NCI-H128 (cell line): Measurements from ENCODE around the gene TRPV2.

Experiments
- DNase-seq: peaks from one replicate; lab custom pipeline; 2025; ENCODE audit not compliant: unreplicated experiment; lab: John Stamatoyannopoulos, UW

TRPV2 gene

DNA sequence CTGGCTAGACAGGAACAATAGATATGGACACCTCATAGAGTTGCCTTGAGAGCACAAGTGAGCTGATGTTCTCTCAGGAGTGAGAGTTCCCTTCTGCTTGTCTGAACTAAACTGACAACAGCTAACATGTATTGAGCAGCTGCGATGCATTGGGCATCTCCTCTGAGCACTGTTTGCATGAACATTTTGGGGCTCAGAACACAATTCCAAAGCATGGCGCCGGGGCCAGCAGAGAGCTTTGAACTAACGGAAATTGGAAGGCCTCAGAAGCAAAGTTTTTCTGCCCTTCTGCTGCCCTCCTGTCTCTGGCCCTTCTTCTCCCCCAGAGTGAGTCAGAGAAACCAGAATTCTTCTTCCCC lies 38.1 kb downstream of the TRPV2 start:
- no peak for DNase-seq

- DNase-seq = no peak
These were observed 40.8 kb downstream of the TRPV2 start for GRCh38 chr17:16455997-16456741.

DNA sequence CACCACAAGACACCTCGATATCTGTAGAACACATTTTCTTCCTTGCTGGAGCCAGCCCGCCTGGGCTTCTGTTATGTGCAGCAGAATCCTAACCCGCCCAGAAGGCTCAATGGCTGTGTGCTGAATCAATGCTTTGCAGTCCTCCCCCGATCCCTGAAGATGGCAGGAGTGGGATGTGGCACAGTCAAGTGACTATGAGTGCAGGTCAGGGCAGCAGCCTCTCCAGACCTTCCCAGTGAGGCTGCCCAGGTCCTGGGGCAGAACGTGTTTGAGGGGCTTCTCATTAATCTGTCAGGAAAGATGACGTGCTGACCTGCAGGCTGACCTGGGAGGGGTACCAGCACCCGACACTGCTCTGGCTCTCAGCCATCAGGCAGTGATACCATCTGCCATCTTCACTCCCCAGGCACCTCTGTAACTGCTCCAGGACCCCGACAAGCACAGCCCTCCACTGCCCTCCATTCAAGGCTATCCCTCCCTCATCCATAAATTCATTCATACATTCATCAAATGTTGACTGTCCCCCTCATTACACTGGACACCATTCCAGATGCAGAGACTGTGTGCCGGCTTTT lies 41.5 kb downstream of the TRPV2 start:
- no peak for DNase-seq

DNA sequence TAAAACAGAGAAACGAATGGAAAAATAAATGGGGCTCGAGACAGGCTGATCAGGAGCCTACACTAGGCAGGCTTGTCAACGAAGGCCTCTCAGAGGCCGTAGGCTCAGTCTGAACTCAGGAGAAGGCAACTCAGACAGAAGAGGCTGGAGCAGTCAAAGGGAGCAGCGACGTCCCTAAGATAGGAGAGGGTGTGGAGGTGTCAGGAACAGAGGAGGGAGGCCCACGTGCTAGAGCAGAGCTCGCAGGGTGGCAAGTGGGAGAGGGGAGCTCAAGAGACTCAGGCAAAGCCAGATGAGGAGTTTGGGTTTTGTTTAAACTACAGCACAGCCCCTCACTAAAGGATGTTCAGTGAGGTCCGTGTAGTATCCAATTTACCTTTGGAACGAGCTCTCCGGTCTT lies 43.9 kb downstream of the TRPV2 start:
- DNase-seq = no peak

DNA sequence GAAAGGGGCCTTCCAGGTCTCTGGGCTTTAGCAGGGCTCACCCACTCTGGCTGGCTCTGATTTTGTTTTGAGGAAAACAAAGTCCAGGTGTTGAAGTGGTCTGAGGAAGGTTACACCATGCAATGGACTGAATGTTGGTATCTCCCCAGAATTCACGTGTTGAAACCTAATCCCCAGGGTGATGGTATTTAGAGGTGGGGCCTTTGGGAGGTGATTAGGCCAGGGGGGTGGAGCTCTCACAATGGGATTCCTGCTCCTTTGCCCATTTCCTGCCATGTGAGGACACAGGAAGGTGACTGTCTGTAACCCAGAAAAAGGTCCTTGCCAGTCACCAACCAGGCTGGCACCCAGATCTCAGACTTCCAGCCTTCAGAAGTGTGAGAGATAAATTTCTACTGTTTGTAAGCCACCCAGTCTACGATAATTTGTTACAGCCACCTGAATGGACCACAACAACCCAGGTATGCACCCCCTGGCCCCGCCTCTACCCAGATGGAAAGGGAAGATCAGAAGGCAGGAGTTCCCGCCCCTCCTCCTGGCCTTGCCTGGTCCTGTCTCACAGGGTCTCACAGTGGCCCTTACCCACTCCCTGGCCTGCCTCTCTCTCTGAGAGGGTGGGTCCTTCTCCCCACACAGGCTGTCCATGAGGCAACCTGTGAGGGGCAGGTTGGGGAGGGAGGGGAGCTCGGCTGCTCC lies 44.6 kb downstream of the TRPV2 start:
- no peak for DNase-seq

DNA sequence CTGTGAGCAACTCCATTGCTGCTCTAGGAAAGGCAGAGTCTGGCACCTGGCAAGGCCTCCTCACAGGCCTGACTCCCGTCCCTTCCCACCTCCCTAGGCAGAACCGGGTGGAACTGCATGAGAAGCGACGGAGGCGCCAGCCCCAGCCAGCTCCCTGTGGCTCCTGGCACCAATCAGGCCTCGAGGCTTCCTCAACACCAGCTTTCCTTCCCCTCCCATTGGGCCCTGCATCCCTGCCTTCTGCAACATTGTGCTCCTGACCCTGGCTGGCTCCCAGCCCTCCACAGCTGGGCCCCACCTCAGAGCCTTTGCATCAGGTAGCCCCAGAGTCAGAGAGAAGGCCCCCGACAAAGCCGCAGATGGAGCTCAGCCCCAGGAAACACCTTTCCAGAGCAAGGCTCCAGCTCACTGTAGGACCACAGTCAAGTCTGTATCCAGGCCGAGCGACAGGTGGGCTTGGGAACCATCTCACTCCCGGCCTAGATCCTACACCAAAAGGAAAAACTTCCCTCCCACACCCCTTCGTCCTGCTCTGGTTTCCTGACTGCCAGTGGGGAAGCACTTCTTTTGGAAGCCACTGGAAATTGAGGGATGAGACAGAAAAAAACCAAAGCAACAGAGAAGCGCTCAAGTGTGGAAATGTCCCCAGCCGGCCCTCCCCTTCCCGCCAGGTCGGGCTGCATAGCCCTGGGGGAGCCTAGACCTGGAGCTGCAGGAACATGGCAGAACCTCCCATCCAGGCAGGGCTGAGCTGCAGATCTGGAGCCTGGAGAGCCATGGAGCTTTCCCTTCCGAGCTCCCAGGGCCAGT lies 45.6 kb downstream of the TRPV2 start:
- no peak for DNase-seq

GRCh38 chr17:16461606-16461866 lies 46.2 kb downstream of the TRPV2 start:
- DNase-seq = no peak

GRCh38 chr17:16462070-16462864 lies 46.9 kb downstream of the TRPV2 start:
- DNase-seq = no peak

- no peak for DNase-seq
These were observed 48.3 kb downstream of the TRPV2 start for GRCh38 chr17:16463358-16464302.

- DNase-seq = no peak
These were observed 49.1 kb downstream of the TRPV2 start for GRCh38 chr17:16464303-16465051.

- no peak for DNase-seq
These were observed 49.6 kb downstream of the TRPV2 start for GRCh38 chr17:16465052-16465312.

GRCh38 chr17:16465861-16466338 lies 50.5 kb downstream of the TRPV2 start:
- no peak for DNase-seq

- no peak for DNase-seq
These were observed 51.0 kb downstream of the TRPV2 start for GRCh38 chr17:16466407-16466806.

DNA sequence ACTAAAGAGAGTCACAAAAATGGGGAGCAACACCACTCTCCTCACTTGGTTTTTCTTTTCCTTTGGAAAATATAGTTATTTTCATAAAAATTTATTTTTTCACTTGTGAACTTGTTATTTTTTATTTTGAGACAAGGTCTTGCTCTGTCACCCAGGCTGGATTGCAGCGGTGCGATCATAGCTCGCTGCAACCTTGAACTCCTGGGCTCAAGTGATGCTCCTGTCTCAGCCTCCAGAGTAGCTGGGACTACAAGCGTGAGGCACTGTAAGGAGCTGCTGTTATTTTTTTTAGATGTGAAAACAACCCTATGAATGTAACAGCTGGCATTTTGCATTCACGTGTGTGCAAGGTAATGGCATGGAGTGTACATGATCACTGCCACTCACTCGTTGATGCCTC lies 51.7 kb downstream of the TRPV2 start:
- no peak for DNase-seq

GRCh38 chr17:16467886-16468285 lies 52.5 kb downstream of the TRPV2 start:
- no peak for DNase-seq

DNA sequence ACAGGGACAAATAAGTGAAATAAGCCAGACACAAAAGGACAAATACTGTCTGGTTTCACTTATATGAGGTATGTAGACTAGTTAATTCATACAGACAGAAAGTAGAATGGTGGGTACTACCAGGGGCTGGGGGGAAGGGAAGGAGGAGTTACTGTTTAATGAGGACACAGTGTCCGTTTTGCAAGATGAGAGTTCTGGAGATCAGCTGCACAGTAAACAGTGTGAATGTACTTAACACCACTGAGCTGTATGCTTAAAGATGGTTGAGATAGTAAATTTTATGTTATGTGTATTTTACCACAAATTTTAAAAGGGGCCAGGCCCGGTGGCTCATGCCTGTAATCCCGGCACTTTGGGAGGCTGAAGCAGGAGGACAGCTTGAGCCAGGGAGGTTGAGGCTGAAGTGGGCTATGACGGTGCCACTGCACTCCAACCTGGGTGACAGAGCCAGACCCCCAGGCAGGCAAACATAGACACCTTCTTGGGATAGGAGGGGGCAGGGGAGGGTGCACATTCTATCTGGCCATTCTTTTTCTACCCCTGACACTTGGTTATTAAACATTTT lies 53.1 kb downstream of the TRPV2 start:
- no peak for DNase-seq

GRCh38 chr17:16470265-16470664 lies 54.9 kb downstream of the TRPV2 start:
- DNase-seq = no peak

GRCh38 chr17:16471295-16471694 lies 55.9 kb downstream of the TRPV2 start:
- DNase-seq = no peak

GRCh38 chr17:16472539-16472938 lies 57.2 kb downstream of the TRPV2 start:
- DNase-seq = no peak
